HEK293T (cell line): ENCODE data around the gene EPB41L4B.
"Not testable (repeated sequence)": the region's sequence is repeated elsewhere in the genome, so short reads cannot be mapped to it uniquely, and the experiment has no call there.

Source experiments
- ARNT ChIP-seq: fragments of 450-650 bp; IDR thresholded peaks from 2 replicates; pipeline ENCODE4 v1.6.1; 2017; ENCODE audit warnings: mild to moderate bottlenecking
- ELF4 ChIP-seq: fragments of 450-650 bp; IDR thresholded peaks from 2 replicates; pipeline ENCODE4 v1.6.1; 2017; ENCODE audit warnings: antibody characterized with exemption
- FOXK2 ChIP-seq: fragments of 450-650 bp; IDR thresholded peaks from 2 replicates; pipeline ENCODE4 v1.6.1; 2016; ENCODE audit warnings: mild to moderate bottlenecking
- LEF1 ChIP-seq: fragments of 450-650 bp; IDR thresholded peaks from 2 replicates; pipeline ENCODE4 v1.6.1; 2017; ENCODE audit warnings: mild to moderate bottlenecking, borderline replicate concordance
- NFRKB ChIP-seq: fragments of 450-650 bp; IDR thresholded peaks from 2 replicates; pipeline ENCODE4 v1.6.1; 2016; ENCODE audit warnings: mild to moderate bottlenecking, moderate library complexity
- SUZ12 ChIP-seq: fragments of 450-650 bp; IDR thresholded peaks from 2 replicates; pipeline ENCODE4 v1.6.1; 2016; ENCODE audit warnings: mild to moderate bottlenecking

DNA sequence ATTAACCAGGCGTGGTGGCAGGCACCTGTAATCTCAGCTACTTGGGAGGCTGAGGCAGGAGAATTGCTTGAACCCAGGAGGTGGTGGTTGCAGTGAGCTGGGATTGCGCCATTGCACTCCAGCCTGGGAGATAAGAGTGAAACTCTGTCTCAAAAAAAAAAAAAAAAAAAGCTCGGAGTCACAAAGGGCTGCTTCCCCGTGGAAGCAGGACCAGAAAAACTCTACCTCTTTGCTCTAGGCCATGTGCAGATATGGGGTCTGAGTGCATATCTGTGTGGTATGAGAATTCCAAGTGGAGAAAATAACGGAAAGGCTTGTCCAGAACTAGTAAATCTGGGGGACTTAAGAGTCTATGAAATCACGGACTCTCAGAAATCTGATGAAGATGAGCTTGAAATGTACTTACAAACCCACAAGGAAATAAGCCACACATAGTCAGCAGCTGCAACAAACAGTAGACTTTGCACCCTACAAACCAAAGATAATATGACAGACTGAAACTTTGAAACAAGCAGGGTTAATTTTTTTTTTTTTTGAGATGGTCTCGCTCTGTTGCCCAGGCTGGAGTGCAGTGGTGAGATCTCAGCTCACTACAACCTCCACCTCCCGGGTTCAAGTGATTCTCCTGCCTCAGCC, 38.2 kb upstream of the EPB41L4B start:
- TF ChIP-seq ARNT, SUZ12, NFRKB, FOXK2, LEF1, ELF4: not testable (repeated sequence)
